OCI-LY7 (cell line): ENCODE measurements around the gene ESR2. TPM values are rescaled to one million over a fixed set of nuclear protein-coding genes. Genes with fewer than 3 reads are reported as not detected.

Experiments
- BruUV-seq: library from RNA; stranded (reverse); fragments of 400-500 nt; replicated peaks from 2 replicates; lab custom pipeline; 2021; lab: Mats Ljungman, UMichigan
- CTCF ChIA-PET: fragments of 300-600 bp; sonication (Branson Sonifier 250); formaldehyde crosslinking; loops from one replicate; lab custom pipeline; 2022; ENCODE audit warnings: antibody characterized with exemption; ENCODE audit not compliant: unreplicated experiment; lab: Charles Lee
- POLR2A ChIA-PET: fragments of 300-600 bp; sonication (Branson Sonifier 250); formaldehyde crosslinking; loops from one replicate; lab custom pipeline; 2022; ENCODE audit warnings: antibody characterized with exemption; lab: Charles Lee
- DNase-seq: peaks from one replicate; pipeline ENCODE4 v3.0.0-alpha.2; 2015; ENCODE audit warnings: low spot score
- H2AFZ ChIP-seq: fragments of 200-600 bp; sonication (generic), shearing (Covaris generic); 2 replicates; pipeline ENCODE4 v1.6.1; 2014; ENCODE audit warnings: mild to moderate bottlenecking, antibody characterized with exemption, low read length, moderate library complexity
- H3K27ac ChIP-seq: fragments of 200-600 bp; sonication (generic); 2 replicates; pipeline ENCODE4 v1.5.1; 2014; ENCODE audit warnings: mixed run types, low read depth, mild to moderate bottlenecking, moderate library complexity, low read length, inconsistent platforms; ENCODE audit not compliant: poor library complexity, severe bottlenecking
- H3K36me3 ChIP-seq: fragments of 200-600 bp; sonication (generic); 2 replicates; pipeline ENCODE4 v1.6.1; 2014; ENCODE audit warnings: mild to moderate bottlenecking, antibody characterized with exemption, low read length, moderate library complexity, mixed read lengths; ENCODE audit not compliant: insufficient read depth
- H3K4me1 ChIP-seq: fragments of 200-600 bp; sonication (generic); 2 replicates; pipeline ENCODE4 v1.5.1; 2014; ENCODE audit warnings: mild to moderate bottlenecking, low read length; ENCODE audit not compliant: insufficient read depth, poor library complexity, severe bottlenecking
- H3K4me2 ChIP-seq: fragments of 200-600 bp; sonication (generic); 2 replicates; pipeline ENCODE4 v1.6.1; 2014; ENCODE audit warnings: mild to moderate bottlenecking, low read length
- H3K4me3 ChIP-seq: fragments of 200-600 bp; sonication (generic); 2 replicates; pipeline ENCODE4 v1.5.1; 2014; ENCODE audit warnings: mild to moderate bottlenecking, low read depth, low read length; ENCODE audit not compliant: poor library complexity, severe bottlenecking
- H3K79me2 ChIP-seq: fragments of 200-600 bp; sonication (generic); 2 replicates; pipeline ENCODE4 v1.6.1; 2016; ENCODE audit warnings: low read depth, mild to moderate bottlenecking, low read length, moderate library complexity, mixed read lengths; ENCODE audit not compliant: insufficient read depth
- H3K9me2 ChIP-seq: fragments of 200-600 bp; sonication (generic); 2 replicates; pipeline ENCODE4 v1.6.1; 2016; ENCODE audit warnings: mild to moderate bottlenecking, low read length, mixed read lengths; ENCODE audit not compliant: insufficient read depth
- H3K9me3 ChIP-seq: fragments of 200-600 bp; sonication (generic); 2 replicates; pipeline ENCODE4 v1.6.1; 2014; ENCODE audit warnings: mild to moderate bottlenecking, mixed run types, low read length, mixed read lengths
- H4K20me1 ChIP-seq: fragments of 200-600 bp; sonication (generic); 2 replicates; pipeline ENCODE4 v1.6.1; 2014; ENCODE audit warnings: mild to moderate bottlenecking, antibody characterized with exemption, low read length, moderate library complexity, mixed read lengths; ENCODE audit not compliant: insufficient read depth
- EZH2phosphoT487 ChIP-seq: fragments of 200-600 bp; sonication (generic); IDR thresholded peaks from 2 replicates; pipeline ENCODE4 v1.6.1; 2018; ENCODE audit warnings: low read depth, borderline replicate concordance, mild to moderate bottlenecking, mixed run types, antibody characterized with exemption, low read length, moderate library complexity, mixed read lengths
- intact Hi-C: fragments of 100-400 bp; cut with micrococcal nuclease; formaldehyde crosslinking; loops from one replicate; pipeline ENCODE4 v1.10.0; 2022; ENCODE audit not compliant: unreplicated experiment
- total RNA-seq, 2 experiments: library from RNA; depleted of rRNA in 1 of 2; stranded (reverse); fragments of >200 nt in 1 of 2; shearing (Covaris generic) in 1 of 2; gene quantifications; 2 replicates each; pipeline ENCODE4 v1.2.3, GENCODE V29; 2014 to 2022
- TF ChIP-seq, protein P1 (sequence below): fragments of 200-600 bp; sonication (generic); conservative IDR thresholded peaks from 2 replicates; pipeline ENCODE4 v1.5.1; 2014; ENCODE audit warnings: mild to moderate bottlenecking, antibody characterized with exemption, low read length, moderate library complexity, mixed read lengths

The ESR2 gene
- total RNA-seq, 2 experiments from 2014 or later: 13.4 to 37.7 TPM

DNA sequence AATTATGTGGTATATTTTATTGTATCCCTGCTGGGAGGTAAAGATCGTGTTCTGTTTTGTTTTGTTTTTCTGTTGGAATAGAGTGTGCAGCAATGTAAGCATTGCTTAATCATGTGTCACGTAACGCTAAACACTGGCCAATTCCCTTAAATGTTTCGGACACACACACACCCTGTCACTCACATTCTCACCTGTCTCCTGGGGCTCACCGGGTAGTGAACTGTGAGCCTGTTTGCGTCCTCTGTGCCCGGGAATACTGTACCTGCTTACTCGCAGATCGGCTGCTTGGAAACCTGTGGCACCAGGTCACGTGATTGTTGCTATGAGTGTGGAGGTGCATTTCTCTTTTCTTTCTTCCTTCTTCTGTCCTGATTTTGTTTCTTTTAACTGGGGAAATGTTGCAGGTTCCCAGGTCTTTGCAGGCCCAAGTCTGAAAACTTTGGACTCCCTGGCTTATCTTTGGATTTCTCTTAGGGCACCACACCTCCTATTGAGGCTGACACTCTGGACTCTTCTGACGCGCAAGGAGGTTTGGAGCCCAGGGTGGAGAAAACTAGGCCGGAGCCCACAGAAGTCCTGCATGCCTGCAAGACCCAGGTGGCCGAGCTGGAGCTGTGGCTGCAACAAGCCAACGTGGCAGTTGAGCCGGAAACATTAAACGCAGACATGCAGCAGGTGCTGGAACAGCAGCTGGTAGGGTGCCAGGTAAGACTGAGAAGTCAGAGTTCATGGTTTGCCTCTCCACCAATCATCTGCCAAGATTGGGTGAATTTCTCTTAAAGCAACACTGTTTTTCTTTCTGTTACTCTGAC, 181.1 kb downstream of the ESR2 start:
- CTCF ChIA-PET: no interaction called here

DNA sequence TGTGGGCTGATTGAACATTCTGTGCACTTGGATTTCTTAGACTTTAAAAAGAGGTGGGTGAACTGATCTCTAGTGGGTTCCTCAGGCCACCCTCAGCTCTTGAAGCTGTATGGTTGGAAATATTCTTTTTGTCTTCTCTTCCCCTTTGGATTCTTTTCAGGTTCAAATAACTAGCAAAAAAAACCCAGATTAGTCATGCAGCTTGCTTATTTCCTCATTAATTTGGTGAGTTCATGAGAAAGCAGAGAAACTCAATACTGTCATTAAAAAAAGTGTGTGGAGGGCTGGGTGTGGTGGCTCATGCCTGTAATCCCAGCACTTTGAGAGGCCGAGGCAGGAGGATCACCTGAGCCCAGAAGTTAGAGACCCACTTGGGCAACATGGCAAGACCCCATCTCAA, 183.4 kb downstream of the ESR2 start:
- no peak overlapping the region for H3K4me2 ChIP-seq
- no peaks in the 10 kb centered on the region for H3K9me2 ChIP-seq
- intact Hi-C loops: loop anchor here (10.0 kb wide), 1 partner anchor 316 kb away; no protein-coding TSS in a partner anchor
- H3K27ac ChIP-seq: no peak overlapping the region
- no peak overlapping the region for H3K4me3 ChIP-seq
- H3K4me1 ChIP-seq: no peaks in the 10 kb centered on the region
- ChIA-PET CTCF (no interaction called here), POLR2A (interaction anchor here (0.6 to 0.7 kb wide), 3 partner anchors 16 to 374 kb away, joined by 3 to 6 read pairs (median 4); no protein-coding TSS in a partner anchor)
- no peak for DNase-seq
- H3K9me3 ChIP-seq: no peaks in the 10 kb centered on the region
- BruUV-seq: no TSS peak
- H2AFZ ChIP-seq: no peak overlapping the region
- H3K79me2 ChIP-seq: no peaks in the 10 kb centered on the region
- peaks cover 73% of the 10 kb centered on the region for H3K36me3 ChIP-seq
- TF ChIP-seq, protein P1, sequence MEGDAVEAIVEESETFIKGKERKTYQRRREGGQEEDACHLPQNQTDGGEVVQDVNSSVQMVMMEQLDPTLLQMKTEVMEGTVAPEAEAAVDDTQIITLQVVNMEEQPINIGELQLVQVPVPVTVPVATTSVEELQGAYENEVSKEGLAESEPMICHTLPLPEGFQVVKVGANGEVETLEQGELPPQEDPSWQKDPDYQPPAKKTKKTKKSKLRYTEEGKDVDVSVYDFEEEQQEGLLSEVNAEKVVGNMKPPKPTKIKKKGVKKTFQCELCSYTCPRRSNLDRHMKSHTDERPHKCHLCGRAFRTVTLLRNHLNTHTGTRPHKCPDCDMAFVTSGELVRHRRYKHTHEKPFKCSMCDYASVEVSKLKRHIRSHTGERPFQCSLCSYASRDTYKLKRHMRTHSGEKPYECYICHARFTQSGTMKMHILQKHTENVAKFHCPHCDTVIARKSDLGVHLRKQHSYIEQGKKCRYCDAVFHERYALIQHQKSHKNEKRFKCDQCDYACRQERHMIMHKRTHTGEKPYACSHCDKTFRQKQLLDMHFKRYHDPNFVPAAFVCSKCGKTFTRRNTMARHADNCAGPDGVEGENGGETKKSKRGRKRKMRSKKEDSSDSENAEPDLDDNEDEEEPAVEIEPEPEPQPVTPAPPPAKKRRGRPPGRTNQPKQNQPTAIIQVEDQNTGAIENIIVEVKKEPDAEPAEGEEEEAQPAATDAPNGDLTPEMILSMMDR: no peak
- no peak for TF ChIP-seq EZH2phosphoT487
- H4K20me1 ChIP-seq: no peaks in the 10 kb centered on the region

More for the DNA sequence above, 181.1 kb downstream of the ESR2 start:
- TF ChIP-seq EZH2phosphoT487: no peak
- TF ChIP-seq, protein P1: no peak
- Histone ChIP-seq H3K4me1 (no peaks in the 10 kb centered on the region), H3K4me3 (no peak overlapping the region), H3K9me3 (no peaks in the 10 kb centered on the region), H3K27ac (no peak overlapping the region), H3K9me2 (no peaks in the 10 kb centered on the region), H3K36me3 (peaks cover 56% of the 10 kb centered on the region), H2AFZ (no peak overlapping the region), H3K79me2 (no peaks in the 10 kb centered on the region), H3K4me2 (no peak overlapping the region), H4K20me1 (no peaks in the 10 kb centered on the region)
- no peak for DNase-seq
- POLR2A ChIA-PET: interaction anchor here (1.1 to 1.6 kb wide), 2 partner anchors 15 kb away, joined by 3 to 4 read pairs; no protein-coding TSS in a partner anchor
- BruUV-seq: no TSS peak
- intact Hi-C loops: loop anchor here (10.0 kb wide), 1 partner anchor 318 kb away; no protein-coding TSS in a partner anchor
